ENCODE data around the gene RSBN1L. TPM values are rescaled to one million over a fixed set of nuclear protein-coding genes. Genes with fewer than 3 reads are reported as not detected.

RSBN1L gene
- total RNA-seq, 4 donors from 2014 or later = 30.6 to 43.9 (median 36.9) TPM

- no peaks in the 10 kb centered on the region for H3K36me3 ChIP-seq
- H3K27me3 ChIP-seq = no peaks in the 10 kb centered on the region
- DNase-seq = peak; percentile 64 to 68
- H3K27ac ChIP-seq = peak overlapping the region; percentile 91 to 98 (median 92)
- H3K4me3 ChIP-seq (replicated peaks in 1 of 3) = no peak overlapping the region
- peak in 2 of 6 experiments; percentile 47 for TF ChIP-seq CTCF (IDR thresholded peaks at IDR 0.05)
- peak in 1 of 2 donors; percentile 77 for TF ChIP-seq POLR2A (IDR thresholded peaks at IDR 0.05)
- peaks cover 38 to 52% of the 10 kb centered on the region in 2 donors for H3K4me1 ChIP-seq
- intact Hi-C loops (cut with DNase I) = no loop called here
- H3K9me3 ChIP-seq = no peaks in the 10 kb centered on the region
- WGBS, 2 donors = 30 to 33% methylated on average over 5 of the region's 5 CpGs
Observed at GRCh38 chr7:77685233-77685632, 11.0 kb upstream of the RSBN1L start.

DNA sequence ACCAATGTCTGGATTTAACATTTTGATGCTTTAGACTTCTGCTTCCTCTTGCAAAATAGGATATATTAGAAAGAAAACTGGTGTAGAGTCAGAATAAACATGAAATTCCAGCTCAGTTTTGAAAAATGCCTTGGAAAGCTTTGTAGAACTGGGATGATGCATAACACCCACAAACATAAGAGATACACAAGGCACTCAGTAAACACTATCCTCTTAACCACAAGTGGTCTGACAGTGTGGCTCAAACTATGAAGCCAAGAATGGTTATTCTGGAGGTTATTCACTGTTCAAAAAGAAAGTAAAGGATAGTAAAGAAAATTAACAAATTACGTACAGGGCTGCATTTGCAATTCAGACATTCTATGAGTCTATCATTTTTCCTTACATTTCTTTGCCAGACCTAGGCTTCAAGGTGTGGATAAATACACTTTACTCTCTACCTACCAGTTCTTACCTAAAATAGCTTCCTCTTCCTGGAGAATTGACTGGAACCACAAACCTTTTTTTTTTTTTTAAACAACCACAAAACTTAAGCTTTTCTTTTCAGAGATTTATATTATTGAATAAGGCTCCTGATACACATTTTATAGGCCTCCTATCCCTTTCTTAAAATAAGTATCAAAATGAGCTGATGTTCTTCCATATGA is 9.0 kb upstream of the RSBN1L start:
- no peaks in the 10 kb centered on the region for H3K36me3 ChIP-seq
- peaks cover 38 to 56% of the 10 kb centered on the region in 2 donors for H3K4me1 ChIP-seq
- intact Hi-C loops (cut with DNase I) = no loop called here
- DNase-seq = no peak
- WGBS, 2 donors = 71 to 90% methylated on average over 1 of the region's 1 CpG
- no peaks in the 10 kb centered on the region for H3K9me3 ChIP-seq
- H3K4me3 ChIP-seq (replicated peaks in 1 of 3) = no peak overlapping the region
- peak overlapping the region; percentile 84 to 92 (median 91) for H3K27ac ChIP-seq
- no peak for TF ChIP-seq POLR2A (IDR thresholded peaks at IDR 0.05)
- no peak for TF ChIP-seq CTCF (IDR thresholded peaks at IDR 0.05)
- no peaks in the 10 kb centered on the region for H3K27me3 ChIP-seq

GRCh38 chr7:77687747-77688144 is 8.5 kb upstream of the RSBN1L start:
- no peaks in the 10 kb centered on the region for H3K36me3 ChIP-seq
- no peaks in the 10 kb centered on the region for H3K27me3 ChIP-seq
- no peak for TF ChIP-seq POLR2A (IDR thresholded peaks at IDR 0.05)
- TF ChIP-seq CTCF (IDR thresholded peaks at IDR 0.05) = no peak
- H3K4me3 ChIP-seq (replicated peaks in 1 of 3) = no peak overlapping the region
- no peaks in the 10 kb centered on the region for H3K9me3 ChIP-seq
- intact Hi-C loops (cut with DNase I) = no loop called here
- 78 to 88% methylated on average over 1 of the region's 1 CpG for WGBS, 2 donors
- DNase-seq = no peak
- H3K4me1 ChIP-seq = peaks cover 38 to 56% of the 10 kb centered on the region in 2 donors
- peak overlapping the region; percentile 84 to 92 (median 91) for H3K27ac ChIP-seq

DNA sequence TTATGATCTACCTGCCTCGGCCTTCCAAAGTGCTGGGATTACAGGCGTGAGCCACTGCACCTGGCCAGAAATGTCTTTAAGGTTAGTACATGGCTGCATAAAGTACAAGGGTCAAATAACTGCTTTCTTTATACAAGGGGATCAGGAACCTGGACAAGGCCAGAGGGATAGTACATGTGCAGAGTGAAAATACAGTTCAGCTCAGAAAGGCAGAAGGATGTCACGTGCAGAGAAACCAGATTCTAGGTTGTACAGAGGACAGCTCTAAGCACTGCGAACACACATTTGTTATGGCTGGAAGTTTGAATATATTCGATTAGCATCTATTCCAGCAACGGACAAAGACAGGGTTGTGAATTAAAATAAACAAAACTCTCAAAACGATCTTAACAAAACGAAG is 6.0 kb upstream of the RSBN1L start:
- no peak overlapping the region for H3K4me3 ChIP-seq (replicated peaks in 1 of 3)
- H3K36me3 ChIP-seq = no peaks in the 10 kb centered on the region
- no peaks in the 10 kb centered on the region for H3K9me3 ChIP-seq
- peaks cover 27 to 44% of the 10 kb centered on the region in 2 donors for H3K4me1 ChIP-seq
- H3K27me3 ChIP-seq = no peaks in the 10 kb centered on the region
- WGBS, 2 donors = 67 to 71% methylated on average over 8 of the region's 8 CpGs
- intact Hi-C loops (cut with DNase I) = no loop called here
- DNase-seq = no peak
- peak overlapping the region in 2 of 3 donors; percentile 37 to 63 for H3K27ac ChIP-seq
- no peak for TF ChIP-seq CTCF (IDR thresholded peaks at IDR 0.05)

- intact Hi-C loops (cut with DNase I) = no loop called here
- H3K4me1 ChIP-seq = peaks cover 19 to 27% of the 10 kb centered on the region in 2 donors
- no peaks in the 10 kb centered on the region for H3K27me3 ChIP-seq
- TF ChIP-seq CTCF (IDR thresholded peaks at IDR 0.05) (no peak), POLR2A (IDR thresholded peaks at IDR 0.05) (no peak)
- H3K36me3 ChIP-seq = no peaks in the 10 kb centered on the region
- peak overlapping the region in 2 of 3 donors; percentile 12 to 40 for H3K27ac ChIP-seq
- no peak for DNase-seq
- H3K4me3 ChIP-seq (replicated peaks in 1 of 3) = no peak overlapping the region
- no peaks in the 10 kb centered on the region for H3K9me3 ChIP-seq
- WGBS, 2 donors = 63 to 88% methylated on average over 10 of the region's 10 CpGs
Observed at GRCh38 chr7:77691892-77692491, 4.3 kb upstream of the RSBN1L start.

Measured in thyroid gland (tissue), 4 donors.